ENCODE measurements around the gene COMMD1.

COMMD1 gene

GRCh38 chr2:61926531-61927477, 21.3 kb downstream of the COMMD1 start:
- H3K9ac ChIP-seq (ENCODE audit: low read length) = no peak overlapping the region
- H3K9me3 ChIP-seq (ENCODE audit: low read length) = no peaks in the 10 kb centered on the region
- H3K4me1 ChIP-seq (ENCODE audit: insufficient read depth, low read length) = no peaks in the 10 kb centered on the region
- no peak overlapping the region for H3K4me3 ChIP-seq (ENCODE audit: low read depth in 1 of 2, low read length in 2 of 2)
- no peaks in the 10 kb centered on the region for H3K36me3 ChIP-seq (ENCODE audit: insufficient read depth, low read length)
- H3K27me3 ChIP-seq (ENCODE audit: control insufficient read depth in 1 of 2, insufficient read depth in 2 of 2, low read length in 2 of 2) = no peaks in the 10 kb centered on the region
- no peak overlapping the region for H3K27ac ChIP-seq (ENCODE audit: low read depth, low read length)

GRCh38 chr2:61928826-61929461, 23.5 kb downstream of the COMMD1 start:
- no peaks in the 10 kb centered on the region for H3K36me3 ChIP-seq (ENCODE audit: insufficient read depth, low read length)

GRCh38 chr2:61937098-61937497, 31.6 kb downstream of the COMMD1 start:
- H3K9ac ChIP-seq (ENCODE audit: low read length) = no peak overlapping the region
- H3K9me3 ChIP-seq (ENCODE audit: low read length) = no peaks in the 10 kb centered on the region
- H3K4me3 ChIP-seq (ENCODE audit: low read depth in 1 of 2, low read length in 2 of 2) = no peak overlapping the region
- no peaks in the 10 kb centered on the region for H3K36me3 ChIP-seq (ENCODE audit: insufficient read depth, low read length)
- no peaks in the 10 kb centered on the region for H3K4me1 ChIP-seq (ENCODE audit: insufficient read depth, low read length)
- no peak overlapping the region for H3K27ac ChIP-seq (ENCODE audit: low read depth, low read length)
- no peaks in the 10 kb centered on the region for H3K27me3 ChIP-seq (ENCODE audit: control insufficient read depth in 1 of 2, insufficient read depth in 2 of 2, low read length in 2 of 2)

More at GRCh38 chr2:61928826-61929461, 23.5 kb downstream of the COMMD1 start:
- H3K4me1 ChIP-seq (ENCODE audit: insufficient read depth, low read length) = no peaks in the 10 kb centered on the region
- H3K9ac ChIP-seq (ENCODE audit: low read length) = no peak overlapping the region
- H3K27ac ChIP-seq (ENCODE audit: low read depth, low read length) = no peak overlapping the region
- H3K4me3 ChIP-seq (ENCODE audit: low read depth in 1 of 2, low read length in 2 of 2) = no peak overlapping the region
- no peaks in the 10 kb centered on the region for H3K27me3 ChIP-seq (ENCODE audit: control insufficient read depth in 1 of 2, insufficient read depth in 2 of 2, low read length in 2 of 2)
- no peaks in the 10 kb centered on the region for H3K9me3 ChIP-seq (ENCODE audit: low read length)

- no peak overlapping the region for H3K4me3 ChIP-seq (ENCODE audit: low read depth in 1 of 2, low read length in 2 of 2)
- H3K36me3 ChIP-seq (ENCODE audit: insufficient read depth, low read length) = no peaks in the 10 kb centered on the region
- H3K27me3 ChIP-seq (ENCODE audit: control insufficient read depth in 1 of 2, insufficient read depth in 2 of 2, low read length in 2 of 2) = no peaks in the 10 kb centered on the region
- no peak overlapping the region for H3K9ac ChIP-seq (ENCODE audit: low read length)
- no peaks in the 10 kb centered on the region for H3K9me3 ChIP-seq (ENCODE audit: low read length)
- no peaks in the 10 kb centered on the region for H3K4me1 ChIP-seq (ENCODE audit: insufficient read depth, low read length)
- no peak overlapping the region for H3K27ac ChIP-seq (ENCODE audit: low read depth, low read length)
Measured at GRCh38 chr2:61937886-61938285, 32.4 kb downstream of the COMMD1 start.

- Histone ChIP-seq H3K9me3 (ENCODE audit: low read length) (no peaks in the 10 kb centered on the region), H3K27me3 (ENCODE audit: control insufficient read depth in 1 of 2, insufficient read depth in 2 of 2, low read length in 2 of 2) (no peaks in the 10 kb centered on the region), H3K27ac (ENCODE audit: low read depth, low read length) (no peak overlapping the region), H3K9ac (ENCODE audit: low read length) (no peak overlapping the region), H3K4me1 (ENCODE audit: insufficient read depth, low read length) (no peaks in the 10 kb centered on the region), H3K36me3 (ENCODE audit: insufficient read depth, low read length) (no peaks in the 10 kb centered on the region), H3K4me3 (ENCODE audit: low read depth in 1 of 2, low read length in 2 of 2) (no peak overlapping the region)
Measured at GRCh38 chr2:61938511-61938910, 33.0 kb downstream of the COMMD1 start.

- no peaks in the 10 kb centered on the region for H3K4me1 ChIP-seq (ENCODE audit: insufficient read depth, low read length)
- H3K27ac ChIP-seq (ENCODE audit: low read depth, low read length) = no peak overlapping the region
- H3K9me3 ChIP-seq (ENCODE audit: low read length) = no peaks in the 10 kb centered on the region
- H3K9ac ChIP-seq (ENCODE audit: low read length) = no peak overlapping the region
- no peaks in the 10 kb centered on the region for H3K36me3 ChIP-seq (ENCODE audit: insufficient read depth, low read length)
- no peaks in the 10 kb centered on the region for H3K27me3 ChIP-seq (ENCODE audit: control insufficient read depth in 1 of 2, insufficient read depth in 2 of 2, low read length in 2 of 2)
- H3K4me3 ChIP-seq (ENCODE audit: low read depth in 1 of 2, low read length in 2 of 2) = no peak overlapping the region
Measured at GRCh38 chr2:61943251-61943650, 37.8 kb downstream of the COMMD1 start.

- H3K4me1 ChIP-seq (ENCODE audit: insufficient read depth, low read length) = peaks cover 18% of the 10 kb centered on the region
- H3K27ac ChIP-seq (ENCODE audit: low read depth, low read length) = no peak overlapping the region
- H3K27me3 ChIP-seq (ENCODE audit: control insufficient read depth in 1 of 2, insufficient read depth in 2 of 2, low read length in 2 of 2) = no peaks in the 10 kb centered on the region
- H3K4me3 ChIP-seq (ENCODE audit: low read depth in 1 of 2, low read length in 2 of 2) = no peak overlapping the region
- H3K9ac ChIP-seq (ENCODE audit: low read length) = no peak overlapping the region
- H3K9me3 ChIP-seq (ENCODE audit: low read length) = no peaks in the 10 kb centered on the region
- H3K36me3 ChIP-seq (ENCODE audit: insufficient read depth, low read length) = no peaks in the 10 kb centered on the region
Measured at GRCh38 chr2:61946666-61947065, 41.2 kb downstream of the COMMD1 start.

GRCh38 chr2:61948661-61949457, 43.4 kb downstream of the COMMD1 start:
- Histone ChIP-seq H3K27me3 (ENCODE audit: control insufficient read depth in 1 of 2, insufficient read depth in 2 of 2, low read length in 2 of 2) (no peaks in the 10 kb centered on the region), H3K36me3 (ENCODE audit: insufficient read depth, low read length) (no peaks in the 10 kb centered on the region), H3K4me3 (ENCODE audit: low read depth in 1 of 2, low read length in 2 of 2) (no peak overlapping the region), H3K4me1 (ENCODE audit: insufficient read depth, low read length) (peaks cover 18% of the 10 kb centered on the region), H3K27ac (ENCODE audit: low read depth, low read length) (no peak overlapping the region), H3K9ac (ENCODE audit: low read length) (no peak overlapping the region), H3K9me3 (ENCODE audit: low read length) (no peaks in the 10 kb centered on the region)

GRCh38 chr2:61949458-61949713, 43.9 kb downstream of the COMMD1 start:
- Histone ChIP-seq H3K27me3 (ENCODE audit: control insufficient read depth in 1 of 2, insufficient read depth in 2 of 2, low read length in 2 of 2) (no peaks in the 10 kb centered on the region), H3K9ac (ENCODE audit: low read length) (no peak overlapping the region), H3K27ac (ENCODE audit: low read depth, low read length) (no peak overlapping the region), H3K4me1 (ENCODE audit: insufficient read depth, low read length) (peaks cover 18% of the 10 kb centered on the region), H3K36me3 (ENCODE audit: insufficient read depth, low read length) (no peaks in the 10 kb centered on the region), H3K9me3 (ENCODE audit: low read length) (no peaks in the 10 kb centered on the region), H3K4me3 (ENCODE audit: low read depth in 1 of 2, low read length in 2 of 2) (no peak overlapping the region)

GRCh38 chr2:61949714-61950560, 44.5 kb downstream of the COMMD1 start:
- no peaks in the 10 kb centered on the region for H3K9me3 ChIP-seq (ENCODE audit: low read length)
- no peak overlapping the region for H3K27ac ChIP-seq (ENCODE audit: low read depth, low read length)
- no peak overlapping the region for H3K9ac ChIP-seq (ENCODE audit: low read length)
- H3K27me3 ChIP-seq (ENCODE audit: control insufficient read depth in 1 of 2, insufficient read depth in 2 of 2, low read length in 2 of 2) = no peaks in the 10 kb centered on the region
- peaks cover 18% of the 10 kb centered on the region for H3K4me1 ChIP-seq (ENCODE audit: insufficient read depth, low read length)
- H3K36me3 ChIP-seq (ENCODE audit: insufficient read depth, low read length) = no peaks in the 10 kb centered on the region
- no peak overlapping the region for H3K4me3 ChIP-seq (ENCODE audit: low read depth in 1 of 2, low read length in 2 of 2)
